Large intestine (tissue), 3 donors: ENCODE results near the gene EPG5. TPM values are rescaled to one million over a fixed set of nuclear protein-coding genes. Genes with fewer than 3 reads are reported as not detected.
"Not testable (repeated sequence)": the region's sequence is repeated elsewhere in the genome, so short reads cannot be mapped to it uniquely, and the experiment has no call there.

ENCODE experiments used
- DNase-seq, 2 donors: peaks; one replicate each; pipeline versions ENCODE4 v3.0.0 to v3.0.0-alpha.2; 2013
- H3K27ac ChIP-seq: one replicate; pipeline ENCODE4 v1.5.1; 2013; ENCODE audit warnings: low read length
- H3K27me3 ChIP-seq: 2 replicates; pipeline ENCODE4 v1.6.1; 2013; ENCODE audit warnings: low read length; ENCODE audit not compliant: control insufficient read depth, insufficient read depth
- H3K36me3 ChIP-seq: 2 replicates; pipeline ENCODE4 v1.6.1; 2013; ENCODE audit warnings: low read length; ENCODE audit not compliant: control insufficient read depth, insufficient read depth
- H3K4me1 ChIP-seq: one replicate; pipeline ENCODE4 v1.6.1; 2013; ENCODE audit warnings: low read length; ENCODE audit not compliant: control insufficient read depth, insufficient read depth
- H3K4me3 ChIP-seq: one replicate; pipeline ENCODE4 v1.5.1; 2013; ENCODE audit warnings: low read length
- H3K9me3 ChIP-seq: one replicate; pipeline ENCODE4 v1.6.1; 2013; ENCODE audit warnings: mild to moderate bottlenecking, low read depth, low read length, moderate library complexity; ENCODE audit not compliant: control insufficient read depth
- WGBS: methylation state at CpG from one replicate; pipeline ENCODE4 v1.1.5; 2013; ENCODE audit warnings: low lambda C conversion rate; ENCODE audit not compliant: insufficient coverage; 5-methylcytosine and 5-hydroxymethylcytosine counted together
- polyA plus RNA-seq: library from polyadenylated mRNA; unstranded; fragments of 120-200 nt; gene quantifications from one replicate; pipeline ENCODE4 v1.2.1, GENCODE V29; 2013

Gene EPG5
- polyA plus RNA-seq, 1 donor: 24.3 TPM

DNA sequence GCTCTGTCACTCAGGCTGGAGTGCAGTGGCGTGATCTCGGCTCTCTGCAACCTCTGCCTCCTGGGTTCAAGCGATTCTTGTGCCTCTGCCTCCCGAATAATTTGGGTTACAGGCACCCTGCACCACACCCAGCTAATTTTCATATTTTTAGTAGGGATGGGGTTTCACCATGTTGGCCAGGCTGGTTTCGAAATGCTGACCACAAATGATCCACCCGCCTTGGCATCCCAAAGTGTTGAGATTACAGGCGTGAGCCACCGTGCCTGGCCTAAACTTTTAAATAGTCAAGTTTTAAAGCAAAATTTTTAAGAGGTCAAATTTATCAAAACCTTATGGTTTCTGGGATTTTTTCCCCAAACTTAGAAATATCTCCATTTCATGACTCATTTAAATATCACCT, 148.4 kb downstream of the EPG5 start:
- not testable (repeated sequence) for H3K27me3 ChIP-seq, H3K4me1 ChIP-seq, DNase-seq, H3K27ac ChIP-seq, H3K9me3 ChIP-seq, H3K36me3 ChIP-seq, H3K4me3 ChIP-seq
- no CpG with 5 or more reads among the region's 8 CpGs for WGBS

DNA sequence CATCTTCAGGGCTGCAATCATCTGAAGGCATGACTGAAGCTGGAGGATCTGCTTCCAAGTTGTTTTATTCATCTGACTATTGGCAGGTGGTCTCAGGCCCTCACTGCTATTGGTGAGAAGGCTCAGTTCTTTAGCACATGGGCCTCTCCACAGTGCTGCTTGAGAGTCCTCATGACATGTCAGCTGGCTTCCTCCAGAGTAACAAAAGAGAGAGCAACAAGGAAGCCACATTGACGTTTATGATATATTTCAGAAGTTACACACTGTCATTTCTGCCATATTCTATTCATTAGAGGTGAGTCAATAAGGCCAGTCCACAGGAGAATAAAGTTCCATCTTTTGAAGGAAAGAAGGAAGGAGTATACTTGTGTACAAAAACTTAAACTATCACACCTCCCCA, 149.6 kb downstream of the EPG5 start:
- Histone ChIP-seq H3K4me3 (no peak overlapping the region), H3K4me1 (no peaks in the 10 kb centered on the region), H3K36me3 (no peaks in the 10 kb centered on the region), H3K27ac (no peak overlapping the region), H3K27me3 (no peaks in the 10 kb centered on the region), H3K9me3 (no peaks in the 10 kb centered on the region)
- no CpG with 5 or more reads among the region's 1 CpG for WGBS
- no peak for DNase-seq

GRCh38 chr18:45814733-45815132, 152.4 kb downstream of the EPG5 start:
- H3K4me3 ChIP-seq, H3K27me3 ChIP-seq, DNase-seq, H3K4me1 ChIP-seq, H3K9me3 ChIP-seq, H3K27ac ChIP-seq, H3K36me3 ChIP-seq: not testable (repeated sequence)

- not testable (repeated sequence) for H3K4me3 ChIP-seq, H3K27me3 ChIP-seq, H3K9me3 ChIP-seq, H3K36me3 ChIP-seq
- DNase-seq: peak; percentile 56 to 78
- Histone ChIP-seq H3K27ac (peak overlapping the region; percentile 54), H3K4me1 (peaks cover 13% of the 10 kb centered on the region)
- WGBS: no CpG with 5 or more reads among the region's 2 CpGs
Measured at GRCh38 chr18:45807144-45807543, 160.0 kb downstream of the EPG5 start.

DNA sequence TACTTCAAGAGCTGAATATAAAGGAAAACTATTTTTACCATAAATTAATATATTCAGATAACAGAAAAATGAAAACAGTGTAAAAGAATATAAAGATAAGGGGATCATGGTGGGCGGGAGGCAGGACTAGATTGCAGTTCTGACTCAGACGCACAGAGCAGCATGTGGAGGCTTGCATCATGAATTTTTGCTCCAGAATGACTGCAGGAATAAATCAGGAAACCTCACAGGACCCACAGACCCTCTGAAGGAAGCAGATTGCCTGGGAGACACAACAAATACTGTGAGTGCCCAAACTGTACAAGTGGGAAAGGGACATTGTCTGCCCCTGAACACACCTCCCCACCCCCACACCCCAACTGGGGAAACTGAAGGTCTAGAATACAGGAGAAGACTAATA, 160.9 kb downstream of the EPG5 start:
- Histone ChIP-seq H3K4me1 (peaks cover 13% of the 10 kb centered on the region), H3K36me3 (no peaks in the 10 kb centered on the region), H3K9me3 (peaks cover 6% of the 10 kb centered on the region), H3K4me3 (no peak overlapping the region), H3K27ac (peak overlapping the region; percentile 54), H3K27me3 (no peaks in the 10 kb centered on the region)
- peak in 1 of 2 donors; percentile 30 for DNase-seq
- no CpG with 5 or more reads among the region's 2 CpGs for WGBS

DNA sequence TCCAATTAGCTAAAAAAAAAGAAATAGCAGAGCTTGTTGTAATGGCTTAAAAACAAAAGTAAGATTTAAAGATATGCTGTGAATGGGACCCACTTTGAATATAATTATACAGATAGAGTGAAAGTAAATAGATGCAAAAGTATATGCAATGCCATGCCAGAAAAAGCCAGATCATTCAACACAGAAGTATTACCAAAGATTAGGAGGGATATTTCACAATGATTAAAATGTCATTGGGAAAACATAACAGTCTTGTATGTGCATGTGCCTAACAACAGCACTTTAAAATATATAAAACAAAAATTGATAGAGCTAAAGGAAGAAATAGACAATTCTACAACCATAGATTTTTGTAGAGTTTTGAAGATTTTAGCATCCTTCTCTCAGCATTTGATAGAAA, 161.6 kb downstream of the EPG5 start:
- DNase-seq: no peak
- Histone ChIP-seq H3K4me1 (peaks cover 13% of the 10 kb centered on the region), H3K9me3 (peaks cover 6% of the 10 kb centered on the region), H3K36me3 (no peaks in the 10 kb centered on the region), H3K27me3 (no peaks in the 10 kb centered on the region), H3K4me3 (no peak overlapping the region), H3K27ac (no peak overlapping the region)

DNA sequence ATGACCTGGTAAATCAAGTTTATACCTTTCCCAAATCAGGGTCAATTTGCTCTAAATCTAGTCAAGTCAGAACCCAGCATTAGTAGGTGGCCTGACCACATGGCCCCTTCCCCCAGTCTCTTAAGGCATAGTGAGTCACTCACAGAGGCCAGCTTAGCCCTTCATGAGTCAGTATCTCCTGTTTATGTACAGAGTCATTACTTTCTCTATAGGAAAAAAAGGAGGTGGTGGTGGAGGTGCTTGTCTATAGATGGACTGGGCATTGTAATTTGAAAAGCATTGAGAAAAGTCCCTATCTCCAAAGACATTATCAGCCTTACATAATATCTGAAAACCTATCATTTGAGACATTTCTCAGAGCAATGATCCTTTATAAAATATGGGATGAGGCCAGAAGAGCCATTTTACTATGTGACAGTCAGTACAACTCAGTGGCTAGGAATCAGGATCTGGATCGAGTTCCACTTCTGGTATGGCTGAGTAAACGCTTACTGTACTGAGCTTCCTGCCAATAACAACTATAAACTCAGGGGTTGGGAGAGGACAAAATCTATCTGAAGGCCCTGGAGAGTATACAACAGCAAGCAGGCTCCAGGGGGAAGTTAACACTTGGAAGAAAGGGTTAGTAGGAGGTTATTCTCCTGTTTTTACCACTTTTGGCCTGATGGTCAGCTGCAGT, 164.2 kb downstream of the EPG5 start:
- Histone ChIP-seq H3K27ac (no peak overlapping the region), H3K36me3 (no peaks in the 10 kb centered on the region), H3K27me3 (no peaks in the 10 kb centered on the region), H3K4me3 (no peak overlapping the region), H3K4me1 (peaks cover 13% of the 10 kb centered on the region), H3K9me3 (peaks cover 6% of the 10 kb centered on the region)
- no CpG with 5 or more reads among the region's 2 CpGs for WGBS
- no peak for DNase-seq

GRCh38 chr18:45801416-45802004, 165.6 kb downstream of the EPG5 start:
- peaks cover 6% of the 10 kb centered on the region for H3K9me3 ChIP-seq
- DNase-seq: no peak
- no peak overlapping the region for H3K4me3 ChIP-seq
- H3K27ac ChIP-seq: no peak overlapping the region
- peaks cover 3% of the 10 kb centered on the region for H3K4me1 ChIP-seq
- no peaks in the 10 kb centered on the region for H3K36me3 ChIP-seq
- no peaks in the 10 kb centered on the region for H3K27me3 ChIP-seq
- no CpG with 5 or more reads among the region's 1 CpG for WGBS

Other genes starting within 250 kb of the EPG5 start
- 1.3 TPM for gene SLC14A1, start 243.1 kb downstream of the EPG5 start, polyA plus RNA-seq
- gene SIGLEC15, start 141.7 kb downstream of the EPG5 start, polyA plus RNA-seq: 2.0 TPM
- gene PSTPIP2, start 104.9 kb upstream of the EPG5 start, polyA plus RNA-seq: 11.5 TPM
- gene ATP5F1A, start 131.0 kb upstream of the EPG5 start, polyA plus RNA-seq: 638 TPM
- gene HAUS1, start 137.1 kb upstream of the EPG5 start, polyA plus RNA-seq: 28.6 TPM